H1 (cell line): ENCODE results near the gene RNF141. TPM values are rescaled to one million over a fixed set of nuclear protein-coding genes. Genes with fewer than 3 reads are reported as not detected.
A peak's percentile ranks its signal among the peaks of the same experiment; 100 is the strongest.

Experiments
- CTCF ChIA-PET: fragments of 300-600 bp; sonication (Branson Sonifier 250); formaldehyde crosslinking; loops from one replicate; lab custom pipeline; 2021; ENCODE audit not compliant: partially characterized antibody; lab: Charles Lee
- POLR2A ChIA-PET: fragments of 300-600 bp; sonication (Branson Sonifier 250); formaldehyde crosslinking; loops from one replicate; lab custom pipeline; 2021; ENCODE audit warnings: inconsistent platforms; ENCODE audit not compliant: partially characterized antibody; lab: Charles Lee
- DNase-seq, 2 experiments: peaks; one replicate each; pipeline versions ENCODE4 v3.0.0 to v3.0.0-alpha.2; 2010 to 2022; ENCODE audit warnings: low spot score in 2 of 2, low read depth in 1 of 2, mixed read lengths in 1 of 2
- FAIRE-seq: peaks from 2 replicates; lab custom pipeline; 2011; peaks lifted over from hg19 to GRCh38; lab: Jason Lieb, UNC
- H2AFZ ChIP-seq: 2 replicates; pipeline ENCODE4 v1.8.1; 2012; ENCODE audit warnings: low read length, inconsistent platforms
- H2AK5ac ChIP-seq: 2 replicates; pipeline ENCODE4 v1.6.1; 2013; ENCODE audit warnings: low read depth, low read length
- H2BK120ac ChIP-seq: replicated peaks from 2 replicates; pipeline ENCODE3; 2013; ENCODE audit warnings: low read depth, low read length, inconsistent platforms
- H2BK12ac ChIP-seq: 2 replicates; pipeline ENCODE4 v1.6.1; 2013; ENCODE audit warnings: low read depth, low read length
- H2BK15ac ChIP-seq: 2 replicates; pipeline ENCODE4 v1.6.1; 2013; ENCODE audit warnings: low read length
- H2BK20ac ChIP-seq: 2 replicates; pipeline ENCODE4 v1.6.1; 2013; ENCODE audit warnings: low read length
- H2BK5ac ChIP-seq: 2 replicates; pipeline ENCODE4 v1.6.1; 2013; ENCODE audit warnings: low read depth, low read length
- H3K14ac ChIP-seq: 2 replicates; pipeline ENCODE4 v1.6.1; 2013; ENCODE audit warnings: inconsistent platforms; ENCODE audit not compliant: insufficient read length
- H3K18ac ChIP-seq: 2 replicates; pipeline ENCODE4 v1.6.1; 2013; ENCODE audit warnings: low read length; ENCODE audit errors: extremely low read depth
- H3K23ac ChIP-seq: 2 replicates; pipeline ENCODE4 v1.6.1; 2013; ENCODE audit warnings: inconsistent platforms; ENCODE audit not compliant: insufficient read length
- H3K23me2 ChIP-seq: 2 replicates; pipeline ENCODE4 v1.6.1; 2013; ENCODE audit warnings: low read depth, low read length
- H3K27ac ChIP-seq: 2 replicates; pipeline ENCODE4 v1.6.1; 2011; ENCODE audit warnings: low read depth, low read length, inconsistent platforms
- H3K27me3 ChIP-seq, 4 experiments: replicated peaks in 1 of 4; 1 replicate in 1 of 4; 2 replicates in 3 of 4; pipeline versions ENCODE4 v1.6.1 to v1.8.1; 2011 to 2013; ENCODE audit warnings: low read length in 3 of 4, mild to moderate bottlenecking in 3 of 4, inconsistent platforms in 2 of 4, mixed read lengths in 2 of 4, moderate library complexity in 1 of 4; ENCODE audit not compliant: control insufficient read depth in 3 of 4, insufficient read depth in 3 of 4; ENCODE audit errors: extremely low read depth in 1 of 4
- H3K36me3 ChIP-seq, 4 experiments: 2 replicates each; pipeline versions ENCODE4 v1.6.1 to v1.8.1; 2011 to 2013; ENCODE audit warnings: mild to moderate bottlenecking in 4 of 4, low read length in 3 of 4, moderate library complexity in 2 of 4, control low read depth in 1 of 4, inconsistent platforms in 1 of 4; ENCODE audit not compliant: insufficient read depth in 4 of 4, control insufficient read depth in 2 of 4
- H3K4ac ChIP-seq: replicated peaks from 2 replicates; pipeline ENCODE3; 2013; ENCODE audit warnings: low read length, low read depth, mixed read lengths, inconsistent platforms; ENCODE audit not compliant: insufficient read length
- H3K4me1 ChIP-seq, 4 experiments: replicated peaks in 1 of 4; 1 replicate in 1 of 4; 2 replicates in 3 of 4; pipeline versions ENCODE4 v1.6.1 to v1.8.1; 2011 to 2013; ENCODE audit warnings: low read length in 3 of 4, inconsistent platforms in 2 of 4, mixed read lengths in 1 of 4; ENCODE audit not compliant: insufficient read depth in 4 of 4, control insufficient read depth in 3 of 4
- H3K4me2 ChIP-seq, 2 experiments: 2 replicates each; pipeline versions ENCODE4 v1.6.1 to v1.8.1; 2011 to 2013; ENCODE audit warnings: low read depth in 2 of 2, low read length in 2 of 2, control low read depth in 1 of 2, inconsistent platforms in 1 of 2, mild to moderate bottlenecking in 1 of 2; ENCODE audit not compliant: insufficient read depth in 1 of 2
- H3K4me3 ChIP-seq, 4 experiments: fragments of 200-600, 300-600 bp in 1 of 4; sonication (generic), shearing (Covaris generic), sonication (Bioruptor Twin) in 1 of 4; 2 replicates each; pipeline versions ENCODE4 v1.5.1 to v1.8.1; 2011 to 2016; ENCODE audit warnings: low read length in 4 of 4, low read depth in 3 of 4, control low read depth in 2 of 4, inconsistent platforms in 2 of 4, mild to moderate bottlenecking in 2 of 4, mixed read lengths in 1 of 4, moderate library complexity in 1 of 4; ENCODE audit not compliant: insufficient read depth in 2 of 4; ENCODE audit errors: extremely low read depth in 1 of 4
- H3K56ac ChIP-seq: replicated peaks from 2 replicates; pipeline ENCODE3; 2013; ENCODE audit warnings: low read depth, mild to moderate bottlenecking, mixed read lengths, low read length, inconsistent platforms; ENCODE audit not compliant: insufficient read length
- H3K79me1 ChIP-seq: 2 replicates; pipeline ENCODE4 v1.6.1; 2013; ENCODE audit warnings: low read depth, low read length, control low read depth
- H3K79me2 ChIP-seq, 2 experiments: 2 replicates each; pipeline versions ENCODE4 v1.6.1 to v1.8.1; 2012 to 2013; ENCODE audit warnings: low read length in 2 of 2, mild to moderate bottlenecking in 2 of 2, inconsistent platforms in 1 of 2; ENCODE audit not compliant: insufficient read depth in 2 of 2, control insufficient read depth in 1 of 2
- H3K9ac ChIP-seq, 4 experiments: replicated peaks in 1 of 4; 1 replicate in 1 of 4; 2 replicates in 3 of 4; pipeline versions ENCODE4 v1.6.1 to v1.8.1; 2011 to 2013; ENCODE audit warnings: low read depth in 3 of 4, low read length in 3 of 4, control low read depth in 2 of 4, mild to moderate bottlenecking in 2 of 4, moderate library complexity in 2 of 4, inconsistent platforms in 1 of 4; ENCODE audit errors: extremely low read depth in 1 of 4
- H3K9me3 ChIP-seq, 2 experiments: 2 replicates each; pipeline versions ENCODE4 v1.6.1 to v1.8.1; 2012 to 2013; ENCODE audit warnings: mild to moderate bottlenecking in 2 of 2, moderate library complexity in 2 of 2, control low read depth in 1 of 2, inconsistent platforms in 1 of 2, low read depth in 1 of 2, low read length in 1 of 2, mixed read lengths in 1 of 2; ENCODE audit not compliant: insufficient read depth in 2 of 2
- H4K20me1 ChIP-seq, 2 experiments: replicated peaks in 1 of 2; 2 replicates each; pipeline versions ENCODE3 to v1.8.1; 2011 to 2013; ENCODE audit warnings: inconsistent platforms in 2 of 2, low read length in 2 of 2, mild to moderate bottlenecking in 1 of 2; ENCODE audit not compliant: insufficient read depth in 2 of 2, control insufficient read depth in 1 of 2
- H4K5ac ChIP-seq: 2 replicates; pipeline ENCODE4 v1.6.1; 2013; ENCODE audit warnings: low read length, low read depth, mixed read lengths, inconsistent platforms; ENCODE audit not compliant: insufficient read length
- H4K8ac ChIP-seq: 2 replicates; pipeline ENCODE4 v1.8.0; 2013; ENCODE audit warnings: mild to moderate bottlenecking, moderate library complexity, low read length, inconsistent platforms; ENCODE audit not compliant: insufficient read depth; ENCODE audit errors: extremely low read depth
- H4K91ac ChIP-seq: replicated peaks from 2 replicates; pipeline ENCODE3; 2013; ENCODE audit warnings: low read length, mixed read lengths, inconsistent platforms; ENCODE audit not compliant: insufficient read length
- BCL11A ChIP-seq, 2 experiments: IDR thresholded peaks; one replicate each; pipeline ENCODE4 v1.6.1; 2011; ENCODE audit warnings: low read depth in 2 of 2, low read length in 2 of 2, mild to moderate bottlenecking in 2 of 2
- CEBPB ChIP-seq: IDR thresholded peaks from 2 replicates; pipeline ENCODE4 v1.6.1; 2012; ENCODE audit warnings: low read depth, low read length
- EZH2 ChIP-seq: fragments of 200-600 bp; sonication (generic); IDR thresholded peaks from 2 replicates; pipeline ENCODE4 v1.7.1; 2012; ENCODE audit warnings: low read depth, mild to moderate bottlenecking, moderate library complexity, low read length, inconsistent platforms; ENCODE audit not compliant: severe bottlenecking
- JUN ChIP-seq: IDR thresholded peaks from 2 replicates; pipeline ENCODE4 v1.6.1; 2011; ENCODE audit warnings: low read depth, mild to moderate bottlenecking, improper control_type of control experiment, low read length
- KDM4A ChIP-seq: IDR thresholded peaks from one replicate; pipeline ENCODE4 v1.7.1; 2012; ENCODE audit warnings: low read depth, mild to moderate bottlenecking, moderate library complexity, low read length, inconsistent platforms; ENCODE audit not compliant: severe bottlenecking
- PHF8 ChIP-seq: fragments of 200-600 bp; sonication (generic); conservative IDR thresholded peaks from 2 replicates; pipeline ENCODE4 v1.7.1; 2012; ENCODE audit warnings: low read depth, mild to moderate bottlenecking, inconsistent platforms, low read length, moderate library complexity
- RAD21 ChIP-seq, 2 experiments: IDR thresholded peaks in 1 of 2; conservative IDR thresholded peaks in 1 of 2; 2 replicates each; pipeline ENCODE4 v1.6.1; 2011; ENCODE audit warnings: low read depth in 2 of 2, low read length in 2 of 2, improper control_type of control experiment in 1 of 2, inconsistent platforms in 1 of 2, mild to moderate bottlenecking in 1 of 2, moderate library complexity in 1 of 2
- RFX5 ChIP-seq: IDR thresholded peaks from 2 replicates; pipeline ENCODE4 v1.6.1; 2011; ENCODE audit warnings: low read depth, low read length, improper control_type of control experiment, borderline replicate concordance
- SIRT6 ChIP-seq: IDR thresholded peaks from one replicate; pipeline ENCODE4 v1.7.1; 2012; ENCODE audit warnings: low read length, inconsistent platforms
- SP2 ChIP-seq: IDR thresholded peaks from 2 replicates; pipeline ENCODE4 v1.6.1; 2012; ENCODE audit warnings: mild to moderate bottlenecking, low read length, inconsistent platforms
- SP4 ChIP-seq: IDR thresholded peaks from 2 replicates; pipeline ENCODE4 v1.6.1; 2012; ENCODE audit warnings: low read length, inconsistent platforms
- SRF ChIP-seq: IDR thresholded peaks from 2 replicates; pipeline ENCODE4 v1.6.1; 2011; ENCODE audit warnings: mild to moderate bottlenecking, low read depth, low read length, moderate library complexity
- YY1 ChIP-seq: IDR thresholded peaks from 2 replicates; pipeline ENCODE4 v1.6.1; 2011; ENCODE audit warnings: low read depth, mild to moderate bottlenecking, low read length
- WGBS, 2 experiments: shearing (Covaris generic) in 1 of 2; methylation state at CpG; one replicate each; pipeline versions ENCODE4 v1.1.6 to v1.1.7; 2013 to 2015; ENCODE audit warnings: low lambda C conversion rate in 2 of 2, mixed read lengths in 2 of 2, inconsistent platforms in 1 of 2, low coverage in 1 of 2, missing lambda C conversion rate in 1 of 2; ENCODE audit not compliant: insufficient replicate concordance in 2 of 2, insufficient coverage in 1 of 2, insufficient read length in 1 of 2; ENCODE audit errors: extremely low coverage in 1 of 2, missing lambda C conversion rate in 1 of 2; 5-methylcytosine and 5-hydroxymethylcytosine counted together
- polyA plus RNA-seq, 7 experiments: library from polyadenylated mRNA; depleted of rRNA in 3 of 7; stranded (reverse) in 5 of 7; unstranded in 2 of 7; fragments of >200 nt in 5 of 7; fragments of 200-250 nt in 2 of 7; gene quantifications; 1 replicate in 5 of 7; 2 replicates in 1 of 7; 4 replicates in 1 of 7; pipeline versions ENCODE4 v1.2.1 to v1.2.3, GENCODE V29; 2011 to 2013; ENCODE audit warnings: missing spikeins in 2 of 7, mixed read lengths in 2 of 7
- total RNA-seq: library from RNA; stranded (reverse); fragmentation: NEBNext Ultra II Directional; extraction: Animal tissue kit (Norgen Biotek cat#: 25700); gene quantifications from 2 replicates; pipeline ENCODE4 v1.2.1, GENCODE V29; 2021
- TF ChIP-seq, protein P1 (sequence below): IDR thresholded peaks from 2 replicates; pipeline ENCODE4 v1.6.1; 2011; ENCODE audit warnings: low read length, improper control_type of control experiment

RNF141 gene
- total and polyA plus RNA-seq, 2 of the 8 experiments (the other 6 are each of a cell fraction or from before 2014, with no cell fraction given): 8.5 to 22.8 TPM

GRCh38 chr11:10490032-10490397 lies 51.0 kb downstream of the RNF141 start:
- H2BK20ac ChIP-seq: no peak overlapping the region
- no peak overlapping the region for H3K18ac ChIP-seq
- no peaks in the 10 kb centered on the region; a peak in 1 of 4 replicates for H3K9me3 ChIP-seq
- no peak overlapping the region for H3K9ac ChIP-seq
- no peaks in the 10 kb centered on the region for H3K79me1 ChIP-seq
- H3K14ac ChIP-seq: no peak overlapping the region
- FAIRE-seq: no peak
- CTCF ChIA-PET: interaction anchor here (1.4 kb wide), 1 partner anchor 14 kb away, joined by 3 read pairs; no protein-coding TSS in a partner anchor
- no peak overlapping the region for H2AFZ ChIP-seq
- no peak overlapping the region for H4K91ac ChIP-seq
- no peaks in the 10 kb centered on the region for H3K79me2 ChIP-seq
- H3K56ac ChIP-seq: no peak overlapping the region
- 83% methylated on average over 5 of the region's 5 CpGs; no CpG with 5 or more reads in 1 of the 2 experiments for WGBS, 2 experiments
- H3K4ac ChIP-seq: no peak overlapping the region
- no peak for DNase-seq
- H4K5ac ChIP-seq: no peak overlapping the region
- H3K27ac ChIP-seq: no peak overlapping the region
- H4K8ac ChIP-seq: no peak overlapping the region
- no peak overlapping the region for H2BK120ac ChIP-seq
- peaks cover 0 to 5% (median under 1%) of the 10 kb centered on the region in 4 experiments; a peak in 3 of 7 replicates for H3K4me1 ChIP-seq
- no peak overlapping the region for H2BK15ac ChIP-seq
- POLR2A ChIA-PET: no interaction called here
- H3K27me3 ChIP-seq: no peaks in the 10 kb centered on the region; a peak in 1 of 7 replicates
- peak overlapping the region; percentile 75; the same call in 1 of the 2 replicates for H2BK12ac ChIP-seq
- H3K4me3 ChIP-seq: no peak overlapping the region
- no peaks in the 10 kb centered on the region for H3K36me3 ChIP-seq
- no peak overlapping the region for H3K4me2 ChIP-seq
- H3K23me2 ChIP-seq: peaks cover 2% of the 10 kb centered on the region; the same call in 1 of the 2 replicates
- H4K20me1 ChIP-seq: no peaks in the 10 kb centered on the region
- no peak overlapping the region for H3K23ac ChIP-seq
- H2BK5ac ChIP-seq: no peak overlapping the region
- H2AK5ac ChIP-seq: no peak overlapping the region
- TF ChIP-seq CEBPB (no peak), YY1 (no peak), KDM4A (no peak), RAD21 (IDR thresholded peaks at IDR 0.05 in 1 of 2, conservative IDR thresholded peaks at IDR 0.05 in 1 of 2; ENCODE audit: low read depth in 2 of 2, low read length in 2 of 2) (no peak), EZH2 (no peak), PHF8 (no peak), BCL11A (IDR thresholded peaks at IDR 0.05; ENCODE audit: low read depth in 2 of 2, low read length in 2 of 2) (no peak), SIRT6 (no peak), RFX5 (no peak), JUN (no peak), SRF (no peak), SP2 (no peak), SP4 (no peak)
- TF ChIP-seq, protein P1, sequence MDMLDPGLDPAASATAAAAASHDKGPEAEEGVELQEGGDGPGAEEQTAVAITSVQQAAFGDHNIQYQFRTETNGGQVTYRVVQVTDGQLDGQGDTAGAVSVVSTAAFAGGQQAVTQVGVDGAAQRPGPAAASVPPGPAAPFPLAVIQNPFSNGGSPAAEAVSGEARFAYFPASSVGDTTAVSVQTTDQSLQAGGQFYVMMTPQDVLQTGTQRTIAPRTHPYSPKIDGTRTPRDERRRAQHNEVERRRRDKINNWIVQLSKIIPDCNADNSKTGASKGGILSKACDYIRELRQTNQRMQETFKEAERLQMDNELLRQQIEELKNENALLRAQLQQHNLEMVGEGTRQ: no peak
